GM11168 (cell line): ENCODE data around the gene ARHGAP1.

Experiments used
- in situ Hi-C: fragments of 300-500 bp; cut with MboI; formaldehyde crosslinking; loops from one replicate; pipeline ENCODE4 v1.12.0; 2022; ENCODE audit warnings: low sequenced_read_pairs; ENCODE audit not compliant: unreplicated experiment

ARHGAP1 gene

DNA sequence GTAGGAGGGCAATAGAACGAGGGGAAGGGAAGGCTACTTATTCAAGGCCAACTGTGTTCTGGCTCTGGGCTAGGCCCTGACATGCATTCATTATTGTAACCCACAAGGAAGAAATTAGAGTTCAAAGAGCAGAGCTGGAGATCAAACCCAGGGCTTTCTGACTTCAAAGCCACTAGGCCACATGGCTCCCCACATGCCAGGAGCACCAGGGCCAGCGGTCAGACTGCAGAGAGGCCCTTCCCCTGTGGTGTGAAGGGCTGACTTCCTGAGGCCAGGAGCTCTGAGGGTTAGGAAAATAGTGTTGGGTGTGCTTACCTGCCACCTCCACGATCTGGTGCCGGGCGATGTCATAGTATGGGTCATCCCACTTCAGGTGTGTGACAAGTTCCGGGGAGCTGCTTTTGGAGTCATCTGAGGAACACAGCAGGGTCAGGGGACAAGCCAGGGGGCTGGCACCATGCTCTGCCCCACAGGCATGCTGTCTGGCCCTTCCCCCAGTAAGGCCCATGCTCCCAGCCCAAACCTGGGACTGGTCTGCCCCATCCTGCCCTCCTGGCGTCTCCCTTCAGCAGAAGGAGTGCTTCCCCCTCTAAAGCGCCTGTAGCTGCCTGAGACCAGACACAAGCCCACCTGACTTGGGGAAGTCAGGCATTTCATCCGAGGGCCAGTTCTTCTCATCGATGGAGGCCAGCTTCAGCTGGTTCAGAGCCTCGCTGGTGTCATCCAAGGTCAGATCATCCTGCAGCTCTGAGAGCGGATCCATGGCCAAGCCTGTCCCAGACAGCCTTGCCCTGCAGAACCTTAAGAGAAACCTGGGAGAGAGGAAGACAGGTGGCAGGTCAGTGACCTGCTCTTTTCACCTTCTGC, 4.8 kb downstream of the ARHGAP1 start:
- in situ Hi-C loops = no loop called here

DNA sequence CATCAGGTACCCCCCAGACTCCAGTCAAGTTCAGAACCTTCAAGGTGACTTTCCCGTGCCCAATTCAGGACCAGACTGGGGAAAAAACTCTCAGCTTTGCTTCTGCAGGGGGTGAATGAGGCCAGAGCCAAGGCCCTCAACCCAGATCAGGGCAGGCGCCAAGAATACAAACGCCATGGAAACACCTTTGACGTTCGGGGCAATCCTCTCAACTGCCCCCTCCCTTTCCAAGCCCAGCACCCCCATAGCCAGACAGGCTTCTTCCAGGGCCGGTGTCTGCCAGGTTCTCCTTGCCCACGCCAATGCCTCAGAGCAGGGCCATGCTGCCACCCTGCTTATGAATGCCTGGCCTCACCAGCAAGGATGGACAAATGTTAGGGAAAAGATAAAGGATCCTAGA, 5.8 kb downstream of the ARHGAP1 start:
- in situ Hi-C loops = no loop called here

DNA sequence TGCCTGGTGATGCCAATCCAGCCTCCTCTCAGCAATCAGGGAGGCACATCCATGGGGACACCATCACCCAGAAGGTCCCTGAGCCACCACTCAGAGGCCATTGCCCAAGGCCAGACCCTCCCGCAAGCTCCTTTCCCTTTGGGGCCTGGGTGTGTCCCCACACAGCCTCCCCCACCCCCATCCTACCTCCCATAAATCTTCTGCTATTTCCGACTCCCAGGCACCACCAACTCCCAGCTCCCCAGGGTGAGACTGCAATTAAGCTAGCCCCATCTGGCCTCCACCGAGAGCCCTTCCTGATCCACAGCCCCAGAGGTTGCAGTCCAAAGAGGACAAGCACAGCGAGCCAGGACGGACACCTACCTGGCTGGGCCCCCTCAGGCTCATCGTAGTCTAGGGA, 6.3 kb downstream of the ARHGAP1 start:
- in situ Hi-C loops = no loop called here

DNA sequence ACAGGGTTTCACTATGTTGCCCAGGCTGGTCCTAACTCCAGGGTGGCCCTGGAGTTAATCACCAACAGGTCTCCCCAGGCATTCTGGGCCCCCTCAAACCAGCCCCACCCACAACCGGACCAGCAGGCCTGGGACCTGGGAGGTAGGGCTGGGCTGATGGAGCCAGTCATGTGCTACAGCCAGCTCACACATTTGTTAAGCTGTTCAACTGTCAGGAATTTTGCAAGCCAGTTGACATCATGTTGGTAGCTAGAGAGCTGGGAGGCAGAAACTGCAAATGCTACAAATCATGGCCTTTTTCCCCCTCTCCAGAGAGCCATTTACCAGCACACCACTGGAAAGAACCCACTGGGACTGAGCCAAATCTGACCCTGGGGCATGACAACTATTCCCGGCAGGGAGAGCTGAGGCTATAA, 6.8 kb downstream of the ARHGAP1 start:
- in situ Hi-C loops = no loop called here

DNA sequence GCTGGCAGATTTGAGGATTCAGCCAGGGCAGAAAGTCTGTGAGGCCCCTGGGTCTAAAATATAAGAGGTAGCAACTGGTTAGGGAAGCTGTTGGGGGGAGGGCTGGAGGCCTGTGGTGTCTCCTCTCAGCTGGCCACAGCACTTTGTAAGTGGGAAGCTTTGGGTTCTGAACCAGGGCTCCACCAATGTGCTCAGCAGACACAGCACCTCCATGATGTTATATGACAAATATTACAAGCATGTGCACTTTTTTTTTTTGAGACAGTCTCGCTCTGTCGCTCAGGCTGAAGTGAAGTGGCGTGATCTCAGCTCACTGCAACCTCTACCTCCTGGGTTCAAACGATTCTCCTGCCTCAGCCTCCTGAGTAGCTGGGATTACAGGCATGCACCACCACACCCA, 8.0 kb downstream of the ARHGAP1 start:
- in situ Hi-C loops = no loop called here

DNA sequence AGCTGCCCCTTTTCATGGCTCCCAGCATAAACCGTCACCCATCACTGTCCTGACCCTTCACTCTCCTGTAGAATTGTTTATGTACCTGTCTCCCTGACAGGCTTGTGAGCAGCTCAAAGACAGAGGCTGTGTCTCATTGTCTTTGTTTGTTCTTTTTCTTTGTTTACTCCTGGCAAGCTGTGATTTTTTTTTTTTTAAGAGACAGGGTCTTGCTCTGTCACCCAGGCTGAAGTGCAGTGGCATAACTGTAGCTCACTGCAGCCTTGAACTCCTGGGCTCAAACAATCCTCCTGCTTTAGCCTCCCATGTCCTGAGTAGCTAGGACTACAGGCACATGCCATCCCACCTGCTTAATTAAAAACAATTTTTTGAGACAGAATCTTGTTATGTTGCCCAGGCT, 9.7 kb downstream of the ARHGAP1 start:
- in situ Hi-C loops = no loop called here

DNA sequence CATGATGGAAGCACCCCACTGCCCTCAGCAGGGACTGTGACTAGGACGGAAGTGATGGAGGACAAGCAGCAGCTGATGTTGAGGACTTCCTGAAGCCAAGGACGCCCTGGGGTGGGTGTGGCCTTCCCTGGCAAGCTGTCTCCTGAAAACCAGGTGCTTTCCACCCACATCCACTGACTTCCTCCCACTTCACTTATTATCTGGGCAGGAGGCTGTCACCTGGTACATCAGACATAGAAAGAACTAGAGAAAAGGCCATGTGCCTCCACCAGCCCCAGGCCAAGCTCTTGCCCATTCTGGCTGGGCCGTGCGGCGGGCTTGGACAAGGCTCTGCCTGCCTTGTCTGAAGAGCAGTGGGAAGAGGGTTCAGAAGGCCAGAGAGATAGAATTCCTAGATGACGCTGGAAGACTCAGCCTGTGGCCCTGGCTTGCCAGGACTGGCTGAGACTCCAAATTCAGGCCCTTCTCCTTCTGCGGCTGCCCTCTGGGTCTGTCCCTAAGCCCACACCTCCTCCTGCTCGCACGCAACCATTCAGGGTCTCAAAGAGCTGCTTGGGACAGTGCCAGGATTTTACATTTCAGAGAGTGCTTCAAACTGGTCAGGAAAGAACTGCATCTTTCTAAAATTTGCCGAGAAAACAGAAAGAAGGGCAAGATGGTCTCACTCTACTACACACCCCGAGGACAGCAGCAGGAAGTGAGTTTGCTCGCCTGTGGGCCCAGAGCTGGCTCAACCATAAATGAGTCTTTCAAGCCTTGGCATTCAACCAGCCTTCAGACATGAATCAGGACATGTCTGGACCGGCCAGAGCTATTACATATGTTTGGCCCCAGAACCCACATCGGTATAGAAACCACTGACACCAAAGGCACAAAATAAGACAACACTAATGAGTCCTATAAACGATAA, 13.3 kb downstream of the ARHGAP1 start:
- in situ Hi-C loops = no loop called here

DNA sequence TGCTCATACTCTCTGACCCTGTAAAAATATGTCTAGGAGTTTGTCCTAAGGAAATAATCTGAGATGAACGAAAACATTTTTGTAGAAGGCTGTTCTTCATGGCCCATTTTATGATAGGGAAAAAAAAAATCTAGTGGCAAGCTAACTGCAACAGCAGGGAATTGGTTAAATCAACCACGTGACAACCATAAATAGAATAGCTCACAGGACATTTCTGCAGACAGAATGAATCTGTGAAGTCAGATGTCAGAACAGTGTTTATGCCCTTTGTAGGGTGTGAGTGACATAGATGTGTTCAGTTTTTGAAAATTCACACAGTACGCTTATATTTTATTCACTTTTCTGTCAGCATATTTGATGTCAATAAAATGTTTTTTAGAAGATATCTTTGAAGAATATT, 16.1 kb downstream of the ARHGAP1 start:
- in situ Hi-C loops = no loop called here

DNA sequence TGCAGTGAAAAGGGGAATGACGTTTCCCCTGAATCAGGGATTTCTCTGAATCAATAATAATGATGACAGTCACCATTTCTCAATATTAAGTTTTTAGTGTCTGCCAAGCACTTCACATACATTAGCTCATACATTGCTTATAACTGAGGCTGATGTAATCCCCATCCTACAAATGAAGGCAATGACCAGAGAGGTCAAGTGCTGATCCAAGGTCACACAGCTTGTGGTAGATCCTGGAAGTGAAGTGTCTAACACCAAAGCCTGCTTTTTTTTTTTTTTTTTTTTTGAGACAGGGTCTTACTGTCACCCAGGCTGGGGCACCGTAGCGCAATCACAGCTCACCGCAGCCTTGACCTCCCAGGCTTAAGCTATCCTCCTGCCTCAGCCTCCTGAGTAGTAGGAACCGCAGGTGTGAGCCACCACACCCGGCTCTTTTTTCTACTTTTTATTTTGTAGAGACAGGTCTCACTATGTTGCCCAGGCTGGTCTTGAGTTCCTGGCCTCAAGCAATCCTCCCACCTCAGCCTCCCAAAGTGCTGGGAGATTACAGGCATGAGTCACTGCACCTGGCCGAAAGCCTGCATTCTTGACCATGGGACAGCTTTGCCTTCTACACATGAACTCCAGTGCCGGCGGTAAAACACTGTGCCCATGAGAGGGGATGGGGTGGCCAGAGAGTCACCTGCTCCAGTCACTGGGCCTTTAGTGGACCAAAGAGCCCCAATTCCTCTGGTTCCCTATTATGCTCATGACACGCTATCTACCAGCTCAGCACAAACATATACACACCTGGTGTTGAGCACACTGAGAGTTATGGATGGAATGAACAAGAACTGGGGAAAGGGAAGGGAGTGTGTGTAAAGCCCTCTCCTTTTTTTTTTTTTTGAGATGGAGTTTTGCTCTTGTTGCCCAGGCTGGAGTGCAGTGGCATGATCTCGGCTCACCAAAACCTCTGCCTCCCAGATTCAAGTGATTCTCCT, 17.4 kb downstream of the ARHGAP1 start:
- in situ Hi-C loops = no loop called here

DNA sequence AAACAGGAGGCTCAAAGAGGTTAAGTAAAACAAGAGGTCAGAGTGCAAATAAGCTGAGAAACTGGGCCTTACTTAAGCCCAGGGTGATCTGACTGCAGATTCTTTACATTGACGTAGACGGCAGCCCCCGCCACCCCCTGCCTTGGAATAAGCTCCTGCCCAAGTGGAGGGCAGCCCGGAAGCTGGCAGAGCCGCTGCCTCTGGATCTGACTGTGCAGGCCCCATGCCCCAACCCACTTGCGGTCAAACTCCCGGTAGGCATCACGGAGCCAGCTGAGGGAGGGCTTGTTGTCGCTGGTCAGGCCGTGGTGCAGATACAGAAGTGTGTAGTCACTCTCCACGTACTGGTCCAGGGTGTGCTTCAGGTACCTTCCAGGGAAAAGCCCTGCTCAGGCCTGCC, 18.6 kb downstream of the ARHGAP1 start:
- in situ Hi-C loops = no loop called here

DNA sequence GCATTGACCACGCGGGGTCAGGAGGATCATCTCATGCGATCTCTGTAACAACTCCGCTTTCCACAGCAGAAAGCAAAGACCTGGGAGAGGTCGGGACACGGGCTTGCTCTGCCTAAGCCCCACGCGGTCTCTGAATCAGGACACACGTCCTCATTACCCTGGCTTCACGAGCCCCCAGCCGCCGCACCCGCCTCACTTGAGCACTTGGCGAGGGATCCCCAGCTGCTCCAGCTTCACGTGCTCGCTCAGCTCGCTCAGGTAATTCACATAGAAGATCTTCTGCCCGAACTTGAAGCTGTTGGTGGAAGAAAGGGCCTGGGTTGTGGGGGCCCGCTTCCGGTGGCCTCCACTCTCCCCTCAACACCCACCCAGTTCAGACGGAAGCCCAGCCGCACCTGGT, 19.6 kb downstream of the ARHGAP1 start:
- in situ Hi-C loops = no loop called here

DNA sequence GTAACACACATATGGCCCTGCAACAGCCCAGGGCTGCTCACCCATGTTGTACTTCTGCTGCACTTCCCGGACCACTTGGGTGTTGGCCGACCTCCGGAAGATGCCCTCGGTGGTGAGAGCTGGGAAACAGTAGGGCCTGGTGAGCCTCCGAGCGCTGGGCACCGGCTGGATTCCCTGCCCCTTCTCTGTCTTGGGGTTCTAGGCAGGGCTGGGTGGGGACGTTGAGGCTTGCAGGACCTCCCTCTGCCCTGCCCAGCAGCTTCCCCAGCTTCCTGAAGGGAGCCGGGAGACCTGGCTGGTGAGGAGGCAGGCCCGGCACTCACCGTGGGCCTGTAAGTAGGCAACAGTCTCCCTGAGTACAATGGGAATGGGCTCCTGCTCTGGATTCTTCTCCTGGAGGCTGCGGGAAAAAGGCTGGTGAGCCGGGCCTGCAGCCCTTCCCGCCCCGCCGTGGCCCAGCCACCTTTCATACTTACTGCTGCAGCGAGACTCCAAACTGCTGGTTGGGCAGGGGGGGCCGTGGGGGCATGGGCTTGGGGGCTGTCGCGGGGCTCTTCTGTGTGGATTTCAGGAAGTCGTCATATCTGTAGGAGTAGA, 20.2 kb downstream of the ARHGAP1 start:
- in situ Hi-C loops = no loop called here

DNA sequence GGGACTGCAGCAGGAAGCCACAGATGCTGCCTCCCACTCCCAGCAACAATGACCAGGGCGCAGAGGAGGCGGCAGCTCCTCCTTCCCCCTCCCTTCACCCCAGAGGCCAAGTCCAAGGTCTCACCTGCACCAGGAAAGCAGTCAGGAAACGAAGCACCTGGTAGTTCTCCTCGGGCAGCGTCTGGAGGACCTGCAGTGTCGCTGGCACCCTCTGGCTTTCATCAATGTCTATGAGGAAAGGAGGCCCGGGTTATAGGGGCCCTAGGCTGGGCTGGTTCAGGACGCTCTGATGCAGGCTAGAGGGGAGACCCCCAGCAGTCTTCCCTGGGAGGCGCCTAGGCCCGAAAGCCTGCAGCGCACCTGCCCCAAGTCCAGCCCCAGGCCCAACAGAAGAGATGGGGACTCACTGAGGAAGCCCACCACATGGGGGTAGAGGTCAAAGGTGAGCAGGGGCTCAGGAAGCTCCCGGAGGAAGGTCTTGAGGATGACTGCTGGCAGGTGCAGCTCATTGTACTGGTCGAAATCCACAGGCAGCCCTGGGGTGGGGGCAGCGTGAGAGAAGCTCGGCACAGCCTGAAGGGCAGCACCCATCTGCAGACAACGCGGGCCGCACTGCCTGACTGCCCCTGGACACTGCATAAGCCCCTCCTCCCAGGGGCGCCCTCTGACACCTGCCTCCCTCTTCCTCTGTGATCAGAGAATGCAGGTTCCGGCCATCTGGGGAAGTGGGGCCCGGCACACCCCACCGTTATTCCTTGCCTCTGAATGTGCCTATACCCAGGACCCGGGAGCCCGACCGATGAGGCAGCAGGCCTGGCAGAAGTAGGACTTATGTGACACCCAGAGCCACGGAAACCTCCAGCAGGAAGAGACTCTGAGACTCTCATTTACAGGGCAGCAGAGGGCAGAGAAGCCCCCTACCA, 20.9 kb downstream of the ARHGAP1 start:
- in situ Hi-C loops = no loop called here

DNA sequence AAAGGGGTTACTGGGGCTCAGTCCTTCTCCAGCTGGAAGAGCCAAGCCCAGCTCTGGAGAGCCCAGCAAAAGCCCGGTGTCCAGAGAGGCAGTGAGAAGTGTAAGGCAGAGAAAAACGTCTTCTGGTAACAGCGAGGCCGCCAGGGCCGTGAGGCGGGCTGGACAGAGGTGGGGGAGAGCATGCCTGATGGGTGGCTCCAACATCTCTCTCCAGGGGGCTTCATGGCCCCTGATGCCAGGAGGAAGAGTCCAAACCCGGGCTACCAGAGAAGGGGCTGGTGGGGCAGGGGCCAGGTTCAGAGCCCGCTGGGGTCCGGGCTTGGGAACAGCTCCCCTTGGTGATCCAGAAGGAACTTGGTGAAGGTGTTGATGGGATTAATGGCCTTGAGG, 21.7 kb downstream of the ARHGAP1 start:
- in situ Hi-C loops = no loop called here

DNA sequence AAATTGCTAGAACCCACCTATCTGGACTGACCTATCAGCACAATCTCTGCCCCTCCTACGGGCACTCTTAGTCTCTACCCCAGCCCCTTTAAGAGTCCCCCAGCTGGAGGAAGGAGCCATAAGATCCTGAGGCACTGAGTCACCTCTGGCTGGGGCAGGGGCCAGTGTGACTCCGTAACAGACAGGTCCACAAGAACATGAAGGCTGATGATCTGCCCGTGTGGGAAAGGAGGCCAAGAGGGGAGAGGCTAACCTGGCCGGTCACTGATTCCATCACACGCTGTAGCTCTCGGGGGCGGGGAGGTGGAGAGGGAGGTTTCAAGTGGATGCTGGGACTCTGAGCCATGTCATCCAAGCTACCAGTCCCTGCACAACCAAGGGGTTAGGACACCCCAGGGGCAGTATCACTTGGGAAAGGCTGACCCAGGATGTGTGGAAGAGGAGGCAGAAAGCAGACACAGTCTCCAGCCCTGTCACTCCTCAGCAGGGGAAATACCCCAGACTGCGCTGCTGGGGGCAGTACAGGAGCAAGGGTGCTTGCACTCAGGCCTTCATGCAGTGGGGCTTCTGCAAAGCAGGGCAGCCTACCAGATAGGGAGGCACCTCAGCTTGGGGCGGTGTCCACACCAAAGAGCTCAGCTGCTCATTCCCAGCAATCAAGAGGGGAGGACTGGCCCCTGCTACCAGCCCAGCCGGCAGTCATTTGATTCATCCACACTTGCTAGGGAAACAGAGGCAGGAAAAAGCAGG, 22.3 kb downstream of the ARHGAP1 start:
- in situ Hi-C loops = no loop called here

DNA sequence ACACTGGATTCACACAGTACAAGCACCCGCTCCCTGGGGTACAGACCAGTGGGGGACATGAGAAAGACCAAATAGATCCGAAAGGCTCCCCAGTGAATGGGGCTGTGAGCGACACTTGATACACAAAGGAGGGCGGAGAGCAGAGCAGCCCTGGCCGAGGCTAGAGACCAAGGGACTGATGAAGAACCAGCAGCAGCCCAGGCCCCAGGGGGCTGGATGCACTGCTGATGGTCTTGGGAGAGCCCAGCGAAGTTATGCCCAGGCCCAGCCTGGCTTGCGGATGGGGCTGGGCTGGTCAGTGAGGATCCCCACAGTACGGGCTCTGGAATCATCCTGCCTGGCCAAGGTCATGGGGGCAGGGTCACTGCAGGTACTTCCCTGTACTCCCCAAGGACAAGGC, 23.2 kb downstream of the ARHGAP1 start:
- in situ Hi-C loops = no loop called here

DNA sequence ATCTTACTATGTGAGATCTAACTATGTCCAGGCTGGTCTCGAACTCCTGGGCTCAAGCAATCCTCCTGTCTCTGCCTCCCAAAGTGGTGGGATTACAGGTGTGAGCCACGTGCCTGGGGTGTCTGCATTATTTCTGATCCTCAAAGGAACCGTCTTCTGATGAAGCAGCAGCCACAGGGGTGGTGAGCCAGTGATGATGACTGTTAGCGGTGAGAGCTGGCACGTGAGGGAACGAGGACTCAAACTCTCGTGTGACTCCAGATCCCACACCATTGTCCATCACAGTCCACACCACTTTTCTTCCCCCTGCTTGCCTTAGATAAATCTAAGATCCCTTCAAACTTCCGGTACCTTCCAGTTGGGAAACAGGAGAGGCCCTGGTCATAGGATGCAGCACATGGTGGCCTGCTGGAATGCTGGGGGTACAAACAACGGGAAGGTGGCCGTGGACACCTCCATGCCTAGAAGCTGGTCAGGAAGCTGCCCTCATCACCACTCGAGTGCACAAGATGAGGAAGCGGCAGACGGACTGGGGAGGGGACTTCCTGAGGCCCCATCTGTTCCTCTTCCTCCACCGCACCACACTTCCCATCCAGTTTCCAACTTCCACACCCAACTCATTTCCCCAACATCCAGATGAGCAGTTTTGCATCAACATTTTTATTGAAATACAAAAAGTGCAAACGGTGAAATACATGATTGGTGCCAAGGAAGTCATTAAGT, 23.8 kb downstream of the ARHGAP1 start:
- in situ Hi-C loops = no loop called here
